GM18858 (cell line): Measurements from ENCODE around the gene RAI14.
"Not testable (repeated sequence)": the region's sequence is repeated elsewhere in the genome, so short reads cannot be mapped to it uniquely, and the experiment has no call there.

Source experiments
- ATAC-seq: cut with Tn5 transposase; IDR thresholded peaks from one replicate; pipeline ENCODE4 v1.9.1; 2021; ENCODE audit not compliant: unreplicated experiment

Gene RAI14

DNA sequence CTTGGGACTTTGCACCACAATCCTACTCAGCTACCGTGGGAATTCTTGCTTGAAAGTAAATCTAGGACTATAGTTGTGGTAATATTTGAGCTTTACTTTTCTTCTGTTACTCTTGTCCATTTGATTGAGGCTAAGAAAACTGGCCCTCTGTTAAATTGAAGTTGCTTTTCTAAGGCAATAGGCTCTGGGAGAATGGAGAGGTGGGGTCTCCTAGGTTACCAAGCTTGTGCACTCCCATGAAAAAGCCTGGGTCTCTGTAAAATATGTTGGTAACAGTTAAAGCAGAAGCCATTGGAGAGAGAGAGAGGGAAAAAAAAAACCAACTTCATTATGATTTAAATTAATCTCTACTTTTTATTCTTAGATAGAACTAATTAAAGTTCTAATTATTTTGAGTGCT is 68.6 kb downstream of the RAI14 start:
- no peak for ATAC-seq

DNA sequence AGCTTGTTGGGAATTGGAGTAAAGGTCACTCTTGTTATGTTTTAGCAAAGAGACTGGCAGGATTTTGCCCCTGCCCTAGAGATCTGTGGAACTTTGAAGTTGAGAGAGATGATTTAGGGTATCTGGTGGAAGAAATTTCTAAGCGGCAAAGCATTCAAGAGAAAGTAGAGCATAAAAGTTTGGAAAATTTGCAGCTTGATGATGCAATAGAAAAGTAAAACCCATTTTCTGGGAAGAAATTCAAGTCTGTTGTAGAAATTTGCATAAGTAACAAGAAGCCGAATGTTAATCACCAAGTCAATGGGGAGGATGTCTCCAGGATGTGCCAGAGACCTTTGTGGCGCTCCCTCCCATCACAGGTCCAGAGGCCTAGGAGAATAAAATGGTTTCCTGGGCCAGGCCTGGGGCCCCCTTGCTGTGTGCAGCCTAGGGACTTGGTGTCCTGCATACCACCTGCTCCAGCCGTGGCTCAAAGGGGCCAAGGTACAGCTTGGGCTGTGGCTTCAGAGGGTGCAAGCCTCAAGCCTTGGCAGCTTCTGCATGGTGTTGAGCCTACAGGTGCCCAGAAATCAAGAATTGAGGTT is 71.1 kb downstream of the RAI14 start:
- not testable (repeated sequence) for ATAC-seq

DNA sequence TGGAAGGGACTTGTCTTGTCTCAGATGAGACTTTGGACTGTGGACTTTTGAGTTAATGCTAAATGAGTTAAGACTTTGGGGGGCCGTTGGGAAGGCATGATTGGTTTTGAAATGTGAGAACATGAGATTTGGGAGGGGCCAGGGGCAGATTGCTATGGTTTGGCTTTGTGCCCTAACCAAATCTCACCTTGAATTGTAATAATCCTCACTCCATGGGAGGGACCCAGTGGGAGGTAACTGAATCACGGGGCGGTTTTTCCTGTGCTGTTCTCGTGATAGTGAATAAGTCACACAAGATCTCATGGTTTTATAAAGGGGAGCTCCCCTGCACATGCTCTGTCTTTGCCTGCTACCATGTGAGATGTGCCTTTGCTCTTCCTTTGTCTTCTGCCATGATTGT is 72.1 kb downstream of the RAI14 start:
- no peak for ATAC-seq

DNA sequence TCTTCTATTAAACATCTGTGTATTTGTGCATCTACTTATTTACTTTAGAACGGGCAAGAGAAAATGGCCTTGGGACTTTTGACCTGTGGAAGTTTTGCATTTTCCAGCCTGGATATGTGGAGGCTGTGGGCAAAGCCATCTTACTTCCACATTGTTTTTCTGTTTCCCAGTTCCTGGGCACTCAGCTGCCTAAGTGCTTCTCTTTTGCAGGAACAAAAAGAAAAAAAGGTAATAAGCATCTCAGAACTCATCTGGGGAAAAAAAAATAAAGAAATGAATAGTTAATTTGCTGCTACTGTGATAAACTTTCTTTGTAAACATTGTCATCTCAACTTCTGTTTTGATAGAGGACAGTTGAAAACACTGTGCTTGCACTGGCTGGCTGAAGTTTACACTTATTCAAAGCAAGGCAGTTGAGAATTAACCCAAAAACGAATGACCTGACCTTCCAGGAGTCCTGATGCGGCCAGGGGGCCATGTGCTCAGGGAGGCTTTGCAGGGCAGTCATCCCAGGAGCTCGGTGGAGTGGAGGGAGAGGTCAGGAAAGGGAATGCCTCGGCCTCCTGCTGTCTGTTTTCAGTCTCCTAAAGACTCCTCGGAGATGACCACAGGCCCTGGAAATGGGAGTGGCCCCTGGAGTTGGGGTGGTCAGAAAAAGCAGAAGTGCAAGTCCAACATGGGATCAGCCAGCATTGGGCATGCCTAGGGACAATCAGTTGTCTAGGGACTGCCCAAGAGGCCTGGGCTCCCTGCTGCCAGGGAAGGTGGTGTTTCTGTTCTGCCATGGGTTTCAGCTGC is 75.5 kb downstream of the RAI14 start:
- ATAC-seq = no peak

DNA sequence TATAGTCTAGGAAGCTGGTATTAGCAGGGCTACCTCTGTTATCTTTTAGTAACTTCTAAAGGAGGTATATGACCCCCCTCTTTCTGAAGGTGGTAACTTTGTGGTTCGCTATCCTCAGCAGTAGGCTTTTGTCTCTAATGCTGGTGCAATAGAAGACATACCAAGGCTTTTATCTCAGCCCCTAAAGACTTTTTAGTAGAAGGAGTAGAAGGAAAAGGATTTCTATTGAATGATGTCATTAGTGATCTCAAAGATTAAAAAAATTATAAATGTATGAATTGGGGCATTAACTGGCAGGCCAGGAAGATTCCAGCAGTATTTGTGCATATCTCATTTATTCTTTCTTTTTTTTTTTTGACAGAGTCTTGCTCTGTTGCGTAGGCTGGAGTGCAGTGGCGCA is 78.2 kb downstream of the RAI14 start:
- ATAC-seq = no peak

DNA sequence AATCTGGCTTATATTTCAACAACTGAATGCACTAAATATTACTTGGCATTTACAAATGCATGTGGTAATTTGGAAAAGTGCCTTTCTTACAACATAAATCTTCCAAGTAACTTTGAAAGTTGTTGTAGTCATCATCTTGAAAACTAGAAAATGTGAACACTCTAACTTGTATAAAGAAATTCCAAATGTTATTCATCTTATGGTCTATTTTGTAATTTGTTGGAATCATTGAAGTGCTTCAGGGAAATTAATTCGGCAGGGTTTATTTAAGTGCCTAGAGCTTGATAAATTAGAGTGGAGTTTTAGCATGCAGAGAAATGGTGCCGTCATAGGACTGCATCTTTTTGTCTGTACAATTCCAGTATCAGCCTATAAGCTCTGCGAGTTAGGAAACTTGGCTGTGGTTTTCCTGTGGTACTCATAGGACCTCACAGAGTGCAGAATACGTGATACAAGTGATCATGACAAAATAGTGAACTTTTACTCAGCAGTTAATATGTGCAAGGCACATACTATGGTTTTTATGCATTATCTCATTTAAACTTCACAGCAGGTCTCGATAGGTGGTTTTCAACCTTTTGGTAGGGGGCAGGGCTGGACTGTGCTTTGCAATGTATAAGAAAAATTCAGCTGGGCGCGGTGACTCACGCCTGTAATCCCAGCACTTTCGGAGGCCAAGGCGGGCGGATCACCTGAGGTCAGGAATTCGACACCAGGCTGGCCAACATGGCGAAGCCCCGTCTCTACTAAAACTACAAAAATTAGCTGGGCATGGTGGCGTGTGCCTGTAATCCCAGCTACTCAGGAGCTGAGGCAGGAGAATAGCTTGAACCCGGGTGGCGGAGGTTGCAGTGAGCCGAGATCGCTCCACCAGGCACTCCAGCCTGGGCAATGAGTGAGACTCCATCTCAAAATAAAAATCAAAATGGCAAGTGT is 79.6 kb downstream of the RAI14 start:
- ATAC-seq = no peak

DNA sequence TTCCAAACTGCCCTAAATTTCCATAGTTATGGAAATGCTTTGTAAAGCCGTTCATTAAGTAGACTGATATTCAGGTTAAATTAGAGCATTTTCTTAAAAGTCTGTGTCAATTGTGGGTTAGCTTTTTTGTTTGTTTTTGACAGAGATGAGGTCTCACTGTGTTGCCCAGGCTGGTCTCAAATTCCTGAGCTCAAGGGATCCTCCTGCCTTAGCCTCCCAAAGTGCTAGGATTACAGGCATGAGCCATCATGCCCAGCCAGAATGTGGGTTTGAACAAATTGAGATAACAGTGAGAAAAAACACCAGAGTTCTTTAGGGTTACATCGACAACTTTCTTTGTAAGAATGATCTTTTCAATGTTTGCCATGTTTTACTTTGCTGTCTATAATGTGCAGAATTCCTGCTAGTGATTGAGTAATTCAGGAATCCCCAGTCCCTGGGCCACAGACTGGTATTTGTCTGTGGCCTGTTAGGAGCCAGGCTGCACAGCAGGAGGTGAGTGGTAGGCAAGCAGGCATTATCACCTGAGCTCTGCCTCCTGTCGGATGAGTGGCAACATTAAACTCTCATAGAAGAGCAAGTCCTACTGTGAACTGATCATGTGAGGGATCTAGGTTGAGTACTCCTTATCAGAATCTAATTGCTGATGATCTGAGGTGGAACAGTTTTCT is 80.5 kb downstream of the RAI14 start:
- no peak for ATAC-seq

DNA sequence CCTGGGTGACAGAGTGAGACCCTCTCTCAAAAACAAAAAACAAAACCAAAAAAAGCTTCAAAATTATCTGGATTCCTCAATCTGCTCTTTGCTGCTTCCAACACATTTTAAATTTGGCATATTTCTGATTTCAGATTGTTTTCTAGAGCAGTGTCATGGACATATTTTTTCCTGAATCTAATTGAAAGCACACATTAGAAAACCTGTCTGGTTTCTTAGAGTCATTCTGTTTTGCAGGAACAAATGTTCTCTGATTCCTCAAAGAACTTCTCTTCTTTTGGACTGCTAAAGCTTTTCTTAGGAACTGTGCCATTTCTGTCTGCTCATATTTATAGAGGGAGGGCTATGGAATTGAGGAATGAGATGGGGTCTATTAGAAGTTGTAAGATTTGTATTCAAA is 81.6 kb downstream of the RAI14 start:
- ATAC-seq = no peak

DNA sequence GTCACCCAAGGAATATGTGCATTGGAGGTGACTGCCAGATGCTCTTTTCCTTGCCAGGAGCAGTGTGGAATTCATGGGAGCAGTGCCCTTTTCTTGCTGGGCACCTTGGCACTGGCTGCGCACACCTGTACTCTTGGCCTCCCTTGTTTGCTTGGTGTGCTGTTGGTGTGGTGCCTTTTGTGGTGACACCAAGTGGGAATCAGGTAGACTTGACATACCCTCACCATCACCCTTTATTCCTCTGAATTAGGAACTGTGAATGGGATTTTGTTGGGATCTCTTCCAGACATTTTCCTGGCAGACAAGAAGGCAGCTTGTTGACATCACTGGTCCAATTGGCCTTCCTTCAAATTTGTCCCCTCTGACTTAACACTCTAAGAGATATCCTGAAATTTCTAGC is 82.3 kb downstream of the RAI14 start:
- ATAC-seq = no peak

DNA sequence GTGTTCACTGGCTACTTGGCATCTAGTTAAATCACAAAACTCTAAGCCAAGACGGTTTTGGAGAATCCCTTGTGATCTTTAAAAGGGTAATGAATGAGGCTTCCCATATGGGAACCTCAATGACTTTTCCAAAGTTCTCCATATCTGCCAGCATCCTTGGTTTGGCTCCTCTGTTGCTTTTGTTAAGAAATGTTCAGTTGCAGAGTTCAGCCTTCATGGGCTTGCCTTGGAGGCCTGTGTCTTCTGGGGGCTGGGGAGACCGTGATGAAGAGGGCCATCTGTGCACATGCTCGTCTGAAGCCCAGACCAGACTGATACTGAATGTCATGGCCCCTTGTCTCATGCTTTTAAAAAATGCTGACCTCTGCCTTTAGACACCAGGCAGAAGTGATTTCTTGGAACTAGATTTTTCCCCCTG is 84.3 kb downstream of the RAI14 start:
- no peak for ATAC-seq

DNA sequence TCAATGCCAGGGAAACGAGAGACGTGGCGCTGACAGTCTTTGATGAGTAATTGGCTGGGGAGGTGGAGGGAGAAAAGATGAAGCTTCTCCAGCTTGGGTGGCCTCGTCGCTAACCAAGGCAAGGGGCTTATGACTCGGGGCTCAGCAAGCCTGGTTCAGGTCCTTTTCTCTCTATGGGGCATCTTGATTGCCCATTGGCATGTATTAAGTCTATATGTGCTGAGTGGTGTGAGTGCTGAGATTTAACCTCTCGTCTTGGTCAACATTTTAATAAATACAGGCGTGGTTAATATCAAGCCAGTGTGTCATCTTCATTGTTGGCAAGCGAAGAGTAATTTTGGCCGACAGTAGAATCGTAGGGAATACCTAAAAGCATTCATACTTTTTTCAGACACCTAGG is 85.9 kb downstream of the RAI14 start:
- no peak for ATAC-seq

DNA sequence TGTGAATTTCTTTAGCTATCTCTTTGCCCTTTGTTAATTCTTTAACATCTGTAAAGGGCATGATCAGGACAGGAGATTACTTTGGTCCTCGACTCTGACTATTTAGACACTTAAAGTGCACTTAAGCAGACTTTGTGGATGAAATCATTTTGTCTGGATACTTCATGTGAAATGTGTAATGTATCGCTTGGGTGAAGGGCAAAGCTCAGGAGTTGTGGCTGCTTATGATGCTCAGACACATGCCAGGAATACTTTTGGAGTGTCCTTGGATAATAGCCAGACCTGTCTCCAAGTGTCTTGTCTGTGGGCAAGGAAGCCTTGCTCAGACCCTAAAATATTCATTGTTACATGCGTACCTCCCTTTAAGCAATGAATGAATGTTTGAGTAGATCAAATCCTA is 87.8 kb downstream of the RAI14 start:
- ATAC-seq = no peak

DNA sequence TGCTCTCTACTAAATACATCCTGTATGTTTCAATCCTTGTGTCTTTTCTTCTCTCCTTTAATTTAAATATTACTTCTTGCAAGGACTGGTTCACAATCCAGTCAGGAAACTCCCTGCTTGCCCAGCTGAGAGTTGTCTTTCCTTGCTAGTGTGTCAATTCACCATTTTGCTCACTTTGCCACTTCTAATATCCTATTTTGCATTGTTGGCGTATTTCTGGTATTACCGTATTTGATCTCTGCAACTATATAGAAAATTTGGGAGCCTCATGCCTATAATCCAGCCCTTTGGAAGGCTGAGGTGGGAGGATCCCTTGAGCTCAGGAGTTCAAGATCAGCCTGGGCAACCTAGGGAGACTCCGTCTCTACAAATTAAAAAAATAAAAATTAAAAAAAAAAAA is 92.3 kb downstream of the RAI14 start:
- no peak for ATAC-seq

DNA sequence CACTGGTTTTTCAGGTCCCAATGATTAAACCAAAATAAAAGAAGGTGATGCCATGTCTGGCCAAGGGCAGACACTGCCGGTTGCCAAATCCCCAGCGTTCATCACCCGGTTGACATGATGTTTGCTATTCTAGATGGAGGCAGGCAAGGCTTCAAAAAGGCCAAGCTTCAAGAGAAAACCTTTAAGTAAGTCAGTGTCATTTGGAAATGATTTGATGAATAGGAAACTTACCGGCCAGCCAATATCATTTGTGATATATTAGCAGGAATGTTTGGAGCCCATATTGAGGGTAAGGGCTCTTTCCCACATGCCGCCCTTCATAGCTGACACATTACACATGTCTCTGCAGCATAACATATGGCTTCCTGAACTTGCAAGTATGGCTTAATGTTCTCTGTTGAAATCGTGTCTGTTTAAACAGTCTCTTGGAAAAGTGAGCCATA is 93.3 kb downstream of the RAI14 start:
- no peak for ATAC-seq

DNA sequence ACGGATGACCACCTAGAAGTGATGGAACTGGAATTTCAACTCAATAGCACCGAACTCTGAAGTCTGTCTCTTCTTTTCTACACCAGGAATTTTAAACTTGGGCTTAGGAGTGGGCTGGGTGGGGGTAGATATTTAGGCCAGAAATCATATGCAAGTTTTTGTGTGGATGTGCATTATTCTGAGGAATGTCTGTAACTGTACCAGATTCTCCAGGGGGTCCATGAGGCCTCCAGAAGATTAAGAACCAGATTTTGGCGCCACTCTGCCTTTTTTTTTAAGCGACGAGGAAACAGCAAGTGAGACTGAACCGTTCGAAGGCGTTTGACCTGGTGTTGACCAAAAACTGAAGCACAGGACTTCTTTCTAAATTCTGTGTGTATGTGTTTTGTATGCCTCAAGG is 94.1 kb downstream of the RAI14 start:
- ATAC-seq = no peak

DNA sequence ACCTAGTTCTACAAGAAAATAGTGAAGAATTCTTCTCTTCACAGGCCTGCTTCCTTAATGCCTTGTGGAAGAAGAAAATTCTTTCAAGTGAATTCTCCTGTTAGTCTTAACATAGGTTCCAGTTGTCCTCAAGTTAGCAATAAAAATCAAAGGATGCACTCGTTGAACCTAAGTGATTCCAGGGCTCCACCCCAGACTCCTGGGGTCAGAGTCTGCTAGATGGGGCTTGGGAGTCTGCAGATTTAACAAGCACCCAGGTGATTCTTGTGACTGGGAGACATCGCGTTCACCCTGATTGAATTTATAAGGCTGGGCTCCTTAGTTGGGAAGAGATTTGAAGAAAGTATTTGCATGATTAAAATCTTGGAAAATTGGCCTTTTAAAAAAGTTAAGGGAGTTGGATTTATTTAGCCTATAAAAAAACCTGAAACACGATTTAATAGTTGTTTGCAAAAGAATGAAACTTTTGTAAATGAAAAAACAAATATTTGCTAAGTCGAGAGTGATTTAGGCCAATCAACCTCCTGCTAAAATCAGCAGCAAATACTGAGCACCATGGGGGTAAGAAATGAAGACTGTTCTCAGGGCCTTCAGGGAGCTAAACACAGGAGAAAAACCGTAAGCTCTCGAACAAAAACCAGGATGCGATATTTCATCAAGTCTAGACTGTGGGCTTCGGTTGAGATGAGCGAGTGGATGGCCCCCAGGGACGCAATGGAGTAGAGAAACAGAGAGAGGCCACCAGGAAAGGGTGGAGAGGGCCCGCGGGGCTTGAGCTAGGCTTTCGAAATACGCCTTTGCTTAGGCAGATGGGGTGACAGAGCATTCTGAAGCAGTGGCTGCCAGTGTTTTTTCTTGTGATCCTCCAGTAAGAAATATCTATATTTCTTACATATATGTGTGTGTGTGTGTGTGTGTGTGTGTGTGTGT is 95.9 kb downstream of the RAI14 start:
- ATAC-seq = no peak

DNA sequence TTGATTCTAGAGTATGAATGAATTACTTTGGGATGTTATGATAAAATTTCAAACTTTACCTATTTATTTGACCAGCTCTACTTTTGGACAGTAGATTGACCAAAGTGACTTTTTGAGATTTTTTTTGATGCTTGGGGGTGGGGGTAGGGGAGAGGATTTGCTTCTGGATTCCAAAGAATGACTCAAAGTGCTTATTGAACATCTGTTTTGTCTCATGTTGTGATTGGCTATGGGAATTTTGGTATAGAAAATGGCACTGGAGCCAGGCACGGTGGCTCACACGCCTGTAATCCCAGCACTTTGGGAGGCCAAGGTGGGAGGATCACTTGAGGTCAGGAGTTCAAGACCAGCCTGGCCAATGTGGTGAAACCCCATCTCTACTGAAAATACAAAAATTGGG is 97.1 kb downstream of the RAI14 start:
- ATAC-seq = not testable (repeated sequence)

DNA sequence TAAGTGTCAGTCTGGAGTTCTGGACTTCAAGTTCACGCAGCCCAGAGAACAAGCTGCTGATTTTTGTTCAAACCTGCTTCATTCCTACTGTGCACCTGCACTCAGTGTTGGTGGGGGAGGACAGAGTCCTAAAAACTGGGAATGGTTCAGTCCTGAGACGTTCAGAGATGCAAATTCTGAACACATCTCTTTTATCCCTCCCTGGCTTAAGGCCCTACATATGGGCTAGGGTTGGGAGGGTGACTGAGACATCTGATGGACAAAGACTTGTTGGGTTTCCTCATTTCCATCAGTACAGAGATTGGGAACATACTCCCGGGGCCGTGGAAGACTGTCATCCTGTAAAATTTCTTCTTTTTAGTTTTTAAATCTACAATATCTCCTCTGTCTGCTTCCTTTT is 99.8 kb downstream of the RAI14 start:
- no peak for ATAC-seq

DNA sequence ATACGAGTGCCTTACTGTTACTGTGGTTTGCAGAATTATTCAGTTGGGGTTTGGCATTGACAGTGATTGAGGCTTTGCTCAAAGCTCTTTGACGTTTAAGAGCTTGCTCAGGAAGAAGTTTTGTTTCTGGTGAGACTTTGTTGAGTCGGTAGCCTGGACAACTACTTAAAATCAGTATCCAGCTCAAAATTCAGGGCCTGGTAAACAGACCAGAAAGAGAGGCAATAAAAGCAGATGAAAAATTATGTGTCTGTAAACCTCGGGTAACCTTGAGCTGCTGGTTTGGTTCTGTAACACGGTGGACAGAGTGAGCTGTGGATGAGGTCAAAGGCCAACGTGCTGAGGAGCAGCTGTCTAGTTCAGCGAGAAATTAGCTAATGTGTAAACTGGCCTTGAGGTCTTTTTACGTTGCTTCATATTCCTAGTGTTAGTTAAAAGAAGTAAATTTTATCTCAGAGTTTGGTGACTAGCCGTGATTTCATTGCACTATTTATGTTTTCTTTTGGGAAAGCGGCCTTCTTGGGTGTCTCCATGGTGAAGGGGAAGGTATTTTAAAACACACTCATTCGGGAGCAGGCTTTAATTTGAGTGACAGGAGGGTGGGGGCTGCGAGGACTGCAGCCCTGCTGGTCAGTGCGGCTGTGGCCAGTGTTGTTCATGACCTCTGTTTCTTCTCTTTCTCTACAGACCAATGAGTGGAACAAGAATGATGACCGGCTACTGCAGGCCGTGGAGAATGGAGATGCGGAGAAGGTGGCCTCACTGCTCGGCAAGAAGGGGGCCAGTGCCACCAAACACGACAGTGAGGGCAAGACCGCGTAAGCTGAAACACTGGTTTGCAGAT is 100.9 kb downstream of the RAI14 start:
- no peak for ATAC-seq
